Measurements from ENCODE around the gene RBM4B.

The RBM4B gene

GRCh38 chr11:66696146-66696545 is 18.5 kb upstream of the RBM4B start:
- TF ChIP-seq POLR2AphosphoS5 (IDR thresholded peaks at IDR 0.05; ENCODE audit: low read depth, low read length), result no peak
- TF ChIP-seq SIN3A (IDR thresholded peaks at IDR 0.05; ENCODE audit: borderline replicate concordance, insufficient read depth, low read length), result no peak
- no peak for TF ChIP-seq REST (IDR thresholded peaks at IDR 0.05; ENCODE audit: insufficient read depth in 1 of 2, low read depth in 2 of 2, low read length in 2 of 2)
- TF ChIP-seq FOXP2 (optimal IDR thresholded peaks at IDR 0.05; ENCODE audit: borderline replicate concordance, extremely low read depth, extremely low read length, insufficient read depth), result no peak
- TF ChIP-seq TAF1 (IDR thresholded peaks at IDR 0.05; ENCODE audit: borderline replicate concordance, insufficient read depth, low read length), result no peak

- TF ChIP-seq REST (IDR thresholded peaks at IDR 0.05; ENCODE audit: insufficient read depth in 1 of 2, low read depth in 2 of 2, low read length in 2 of 2), result 0 out of 4 replicates have a peak, but pooled peaks of 1 of the 2 experiments have one; percentile 38
- TF ChIP-seq TAF1 (IDR thresholded peaks at IDR 0.05; ENCODE audit: borderline replicate concordance, insufficient read depth, low read length), result no peak
- TF ChIP-seq FOXP2 (optimal IDR thresholded peaks at IDR 0.05; ENCODE audit: borderline replicate concordance, extremely low read depth, extremely low read length, insufficient read depth), result peak; percentile 64
- TF ChIP-seq SIN3A (IDR thresholded peaks at IDR 0.05; ENCODE audit: borderline replicate concordance, insufficient read depth, low read length), result 0 out of 2 replicates have a peak, but pooled peaks have one; percentile 3
These were observed 17.1 kb upstream of the RBM4B start for GRCh38 chr11:66694732-66695207.

GRCh38 chr11:66694056-66694410 is 16.3 kb upstream of the RBM4B start:
- TF ChIP-seq SIN3A (IDR thresholded peaks at IDR 0.05; ENCODE audit: borderline replicate concordance, insufficient read depth, low read length) (no peak), REST (IDR thresholded peaks at IDR 0.05; ENCODE audit: insufficient read depth in 1 of 2, low read depth in 2 of 2, low read length in 2 of 2) (no peak), TAF1 (IDR thresholded peaks at IDR 0.05; ENCODE audit: borderline replicate concordance, insufficient read depth, low read length) (no peak), POLR2AphosphoS5 (IDR thresholded peaks at IDR 0.05; ENCODE audit: low read depth, low read length) (no peak), FOXP2 (optimal IDR thresholded peaks at IDR 0.05; ENCODE audit: borderline replicate concordance, extremely low read depth, extremely low read length, insufficient read depth) (no peak)

- TF ChIP-seq SIN3A (IDR thresholded peaks at IDR 0.05; ENCODE audit: borderline replicate concordance, insufficient read depth, low read length) (no peak), FOXP2 (optimal IDR thresholded peaks at IDR 0.05; ENCODE audit: borderline replicate concordance, extremely low read depth, extremely low read length, insufficient read depth) (no peak), REST (IDR thresholded peaks at IDR 0.05; ENCODE audit: insufficient read depth in 1 of 2, low read depth in 2 of 2, low read length in 2 of 2) (no peak), POLR2AphosphoS5 (IDR thresholded peaks at IDR 0.05; ENCODE audit: low read depth, low read length) (no peak), TAF1 (IDR thresholded peaks at IDR 0.05; ENCODE audit: borderline replicate concordance, insufficient read depth, low read length) (no peak)
These were observed 15.8 kb upstream of the RBM4B start for GRCh38 chr11:66693356-66694055.

All from PFSK-1 (cell line).